Inflammatory macrophage treated with lipopolysaccharide for 4 hours (primary cell): ENCODE measurements around the gene DBT.

Experiments
- DNase-seq: peaks from one replicate; pipeline ENCODE4 v3.0.0-alpha.2; 2020

DBT gene

DNA sequence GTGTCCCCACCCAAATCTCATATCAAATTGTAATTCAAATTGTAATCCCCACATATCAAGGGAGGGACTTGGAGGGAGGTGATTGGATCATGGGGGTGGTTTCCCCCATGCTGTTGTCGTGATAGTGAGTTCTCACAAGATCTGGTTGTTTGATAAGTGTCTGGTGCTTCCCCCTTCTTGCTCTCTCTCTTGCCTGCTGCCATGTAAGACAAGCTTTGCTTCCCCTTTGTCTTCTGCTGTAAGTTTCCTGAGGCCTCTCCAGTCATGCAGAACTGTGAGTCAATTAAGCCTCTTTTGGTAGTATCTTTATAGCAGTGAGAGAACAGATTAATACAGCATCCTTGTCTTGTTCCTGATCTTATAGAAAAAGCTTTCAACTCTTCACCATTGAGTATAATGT, 65.1 kb downstream of the DBT start:
- no peak for DNase-seq

DNA sequence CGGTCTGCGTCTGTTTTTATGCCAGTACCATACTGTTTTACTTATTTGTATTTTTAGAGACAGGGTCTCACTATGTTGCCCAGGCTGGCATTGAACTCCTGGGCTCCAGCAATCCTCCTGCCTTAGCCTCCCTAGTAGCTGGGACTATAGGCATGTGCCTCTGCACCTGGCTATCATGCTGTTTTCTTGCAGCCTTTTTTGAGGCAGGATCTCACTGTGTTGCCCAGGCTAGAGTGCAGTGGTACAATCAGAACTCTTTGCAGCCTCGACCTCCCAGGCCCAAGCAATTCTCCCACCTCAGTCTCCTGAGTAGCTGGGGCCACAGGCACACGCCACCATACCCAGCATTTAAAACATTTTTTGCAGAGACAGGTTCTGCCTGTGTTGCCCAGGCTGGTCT, 66.3 kb downstream of the DBT start:
- DNase-seq = no peak

DNA sequence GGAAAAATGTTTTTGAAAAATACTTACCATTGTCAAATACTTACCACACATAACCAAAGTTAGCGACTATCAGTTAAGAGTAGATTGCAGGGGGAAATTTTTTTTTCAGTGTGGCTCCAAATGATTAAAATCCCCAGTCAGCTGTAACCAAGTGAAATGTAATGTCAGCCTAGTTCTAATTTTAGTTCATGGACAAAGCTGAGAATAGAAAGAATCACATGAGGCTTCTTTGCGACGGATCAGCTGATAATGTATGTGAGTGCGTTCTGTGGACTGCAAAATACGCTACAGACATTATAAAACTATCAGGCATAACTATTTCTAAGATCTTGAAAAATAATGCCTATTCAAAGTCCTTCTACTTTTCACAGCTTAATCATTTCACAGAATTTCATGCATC, 71.5 kb downstream of the DBT start, which contains the start of gene LRRC39:
TSS of gene LRRC39 (minus strand) at position 166 of the 400 bp plus-strand sequence. CDS start 9,740 bp downstream, outside the sequence.
- DNase-seq = no peak

DNA sequence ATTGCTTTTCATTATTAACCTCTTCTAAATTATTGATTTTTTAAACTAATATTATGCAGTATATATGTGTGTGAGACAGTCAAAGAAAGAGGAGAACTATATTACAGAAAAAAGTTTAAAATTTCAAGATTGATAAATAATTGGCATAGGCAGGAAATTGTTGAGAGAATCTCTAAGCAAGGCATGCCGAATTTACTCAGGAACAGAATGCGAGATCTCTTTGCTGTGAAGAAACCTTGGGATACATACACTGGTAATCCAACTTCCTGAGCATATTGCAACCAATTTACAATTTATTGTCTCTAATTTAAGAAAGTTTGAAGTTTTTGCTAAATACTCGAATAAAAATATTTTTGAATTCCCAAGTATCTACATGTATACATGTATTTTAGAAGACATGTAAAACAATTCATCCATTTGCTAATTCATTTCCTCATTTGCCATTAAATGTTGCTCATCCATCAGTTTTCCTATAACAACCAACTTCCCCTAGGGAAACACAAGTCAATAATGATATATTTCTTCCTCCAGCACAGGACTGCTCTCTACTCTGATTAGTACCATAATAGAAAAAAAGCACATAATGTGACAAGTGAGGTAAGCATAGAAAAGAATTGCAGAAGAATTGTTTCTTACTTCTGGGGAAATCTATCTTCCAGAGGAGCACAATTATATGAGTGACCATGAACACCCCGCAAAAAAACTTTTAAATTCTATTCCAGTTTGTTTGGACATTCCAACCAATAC, 72.2 kb downstream of the DBT start:
- no peak for DNase-seq

DNA sequence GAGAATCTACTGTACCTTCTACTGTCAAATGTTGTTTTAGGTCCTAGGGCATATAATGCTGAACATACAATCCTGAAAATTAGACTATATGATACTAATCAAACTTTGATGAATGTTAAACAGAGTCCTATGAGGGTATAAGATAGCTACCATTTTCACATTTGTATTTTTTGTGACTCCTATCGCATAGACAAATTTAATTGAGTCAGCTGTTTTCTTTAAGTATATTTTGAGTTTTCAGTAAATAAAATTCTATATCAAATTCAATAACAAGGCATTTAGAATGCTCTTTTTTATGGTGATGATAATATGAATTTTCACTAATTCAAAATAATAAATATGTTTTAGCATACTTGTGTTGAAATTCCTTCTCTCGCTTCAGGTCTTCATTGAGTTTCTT, 81.6 kb downstream of the DBT start:
- no peak for DNase-seq

DNA sequence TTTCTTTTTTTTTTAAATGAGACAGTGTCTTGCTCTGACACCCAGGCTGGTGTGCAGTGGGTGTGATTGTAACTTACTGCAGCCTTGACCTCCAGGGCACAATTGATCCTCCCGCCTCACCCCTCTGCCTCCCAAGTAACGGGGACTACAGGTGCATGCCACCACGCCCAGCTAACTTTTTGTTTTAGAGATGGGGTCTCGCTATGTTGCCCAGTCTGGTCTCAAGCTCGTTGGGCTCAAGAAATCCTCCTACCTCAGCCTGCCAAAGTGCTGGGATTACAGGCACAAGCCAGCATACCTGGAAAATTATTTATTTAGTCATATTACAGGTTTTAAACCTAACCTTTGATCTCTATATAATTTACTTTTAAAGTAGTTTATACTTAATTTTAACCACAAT, 84.9 kb downstream of the DBT start:
- no peak for DNase-seq

DNA sequence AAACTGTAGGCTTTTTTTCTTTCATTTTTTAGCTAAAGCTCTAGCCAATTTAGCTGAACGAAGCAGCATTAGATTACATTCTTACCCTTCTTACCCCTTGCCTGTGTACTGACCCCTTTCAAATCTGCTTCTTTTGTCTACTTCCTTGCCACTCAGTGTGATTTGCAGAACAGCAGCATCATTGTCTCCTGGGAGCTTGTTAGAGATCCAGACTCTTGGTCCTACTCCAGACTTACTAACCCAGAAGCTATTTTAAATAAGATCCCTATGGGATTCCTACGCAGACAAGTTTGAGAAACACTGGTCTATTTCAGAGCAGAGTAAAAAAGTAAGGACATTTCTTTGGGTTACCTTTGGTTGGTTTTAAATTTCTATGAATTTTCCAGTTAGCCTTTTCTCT, 85.4 kb downstream of the DBT start:
- no peak for DNase-seq

DNA sequence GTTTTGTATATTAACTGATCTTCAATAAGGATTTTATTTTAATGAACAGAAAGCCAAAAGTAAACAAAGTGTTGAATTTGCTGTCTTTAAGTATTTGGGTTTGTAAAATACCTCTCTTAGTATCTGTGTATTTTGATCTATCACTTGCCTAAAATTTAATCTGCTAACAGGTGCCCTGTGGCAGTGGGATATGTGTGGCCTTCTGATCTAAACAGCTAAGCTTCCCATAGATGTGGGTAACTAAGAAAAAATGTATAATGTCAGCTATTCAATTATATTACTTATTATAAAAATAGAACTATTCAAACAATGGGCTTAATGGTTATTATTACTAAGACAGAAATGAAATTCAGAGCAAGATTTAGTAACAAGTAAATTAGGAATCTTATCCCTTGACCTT, 86.8 kb downstream of the DBT start:
- DNase-seq = no peak

DNA sequence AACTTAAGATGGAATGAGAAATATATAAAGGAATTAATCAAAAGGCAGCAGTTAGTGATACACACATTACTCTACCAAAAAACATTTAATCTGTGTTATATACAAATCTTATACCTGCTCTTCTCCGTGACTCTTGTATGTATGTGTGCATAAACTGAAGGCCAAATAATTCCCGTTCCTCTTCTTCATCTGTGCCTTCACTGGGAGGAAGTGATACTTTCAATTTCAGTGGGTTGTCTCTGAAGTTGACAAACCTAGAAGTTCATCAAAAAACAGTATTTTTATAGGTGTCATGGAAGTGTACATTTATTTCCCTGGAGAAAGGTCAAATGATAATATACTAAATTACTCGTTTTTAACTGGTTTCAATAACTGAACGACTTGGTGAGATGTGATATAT, 97.4 kb downstream of the DBT start:
- DNase-seq = peak; percentile 40

DNA sequence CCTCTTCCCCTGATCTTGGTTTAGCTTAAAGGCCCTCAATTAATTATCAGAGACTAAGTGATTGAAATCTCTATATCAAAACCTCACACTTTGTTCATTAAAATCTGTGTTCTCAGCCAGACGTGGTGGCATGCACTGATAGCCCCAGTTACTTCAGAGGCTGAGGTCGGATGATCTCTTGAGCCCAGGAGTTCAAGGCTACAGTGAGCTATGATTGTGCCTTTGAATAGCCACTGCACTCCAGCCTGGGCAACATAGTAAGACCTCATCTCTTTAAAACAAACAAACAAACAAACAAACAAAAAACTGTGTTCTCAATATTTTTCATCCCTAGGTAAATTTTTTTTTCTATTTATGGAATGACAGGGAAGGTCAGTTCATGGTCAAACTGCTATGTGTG, 98.0 kb downstream of the DBT start:
- no peak for DNase-seq

DNA sequence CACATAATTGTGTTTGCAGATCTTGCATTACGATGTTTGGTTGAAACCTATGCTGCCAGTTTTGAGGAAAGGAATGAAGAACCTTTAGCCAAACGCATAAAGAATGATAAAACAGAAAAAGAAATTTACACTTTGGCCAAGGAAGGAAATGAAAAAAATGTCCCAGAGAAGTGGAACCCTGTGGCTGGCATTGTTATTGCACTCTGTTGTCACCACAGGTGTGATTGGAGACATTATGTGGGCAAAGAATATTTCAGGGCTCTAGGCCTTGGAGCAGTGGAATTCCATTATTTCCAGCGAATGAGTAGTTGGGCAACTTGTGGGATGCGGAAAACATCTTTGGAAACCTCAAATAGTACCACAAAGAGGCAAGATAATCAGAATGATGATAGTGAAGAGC, 101.8 kb downstream of the DBT start:
- DNase-seq = no peak

DNA sequence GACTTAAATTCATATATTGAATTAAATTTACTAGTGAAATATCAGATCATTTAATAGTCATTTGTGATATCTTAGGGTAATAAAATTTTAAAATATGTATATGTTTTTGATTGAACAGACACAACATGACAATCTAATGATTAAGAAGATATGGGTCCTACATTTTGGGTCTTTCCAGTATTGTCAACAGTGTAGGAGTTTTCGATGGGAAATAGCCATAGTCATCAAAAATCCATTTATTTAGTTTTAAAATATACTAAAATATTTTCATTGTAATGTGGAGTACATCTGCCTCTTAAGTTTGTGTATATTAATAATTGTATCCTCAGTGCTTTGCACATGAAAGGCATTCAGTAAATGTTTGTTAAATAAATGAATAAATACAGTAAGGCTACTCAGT, 102.7 kb downstream of the DBT start:
- no peak for DNase-seq

DNA sequence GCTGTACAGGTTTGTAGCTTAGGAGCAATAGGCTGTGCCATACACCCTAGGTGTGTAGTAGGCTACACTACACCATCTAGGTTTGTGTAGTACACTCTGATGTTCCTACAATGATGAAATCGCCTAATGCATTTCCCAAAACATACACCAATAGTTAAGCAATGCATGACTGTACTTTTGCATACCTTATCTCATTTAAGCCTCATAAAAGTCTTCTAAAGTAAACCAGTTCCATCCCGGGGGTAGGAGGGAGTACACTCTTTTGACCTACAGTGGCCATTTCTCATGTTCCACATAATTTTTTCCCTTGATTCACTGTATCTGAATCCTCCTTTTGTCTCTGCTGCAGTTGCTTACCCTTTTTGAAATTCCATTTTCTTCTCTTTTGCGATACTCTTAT, 104.5 kb downstream of the DBT start:
- DNase-seq = no peak

DNA sequence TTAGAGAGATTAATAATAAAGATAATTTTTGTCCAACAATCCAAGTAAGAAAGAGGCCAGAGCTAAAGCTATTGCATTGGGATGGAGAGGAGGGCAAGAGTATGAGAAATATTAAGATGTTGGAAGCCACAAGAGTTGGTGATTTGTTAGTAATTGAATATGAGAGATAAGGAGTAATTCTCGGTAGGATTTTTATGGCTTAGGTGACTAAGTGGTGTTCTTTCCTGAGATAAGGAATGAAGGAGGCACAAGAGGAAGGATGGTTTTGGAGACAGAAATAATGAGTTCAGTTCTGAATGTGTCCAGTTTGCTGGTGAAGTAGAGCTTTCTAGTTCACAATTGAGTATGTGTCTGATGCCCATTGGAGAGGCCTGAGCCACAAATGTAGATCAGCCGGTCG, 107.3 kb downstream of the DBT start:
- no peak for DNase-seq

DNA sequence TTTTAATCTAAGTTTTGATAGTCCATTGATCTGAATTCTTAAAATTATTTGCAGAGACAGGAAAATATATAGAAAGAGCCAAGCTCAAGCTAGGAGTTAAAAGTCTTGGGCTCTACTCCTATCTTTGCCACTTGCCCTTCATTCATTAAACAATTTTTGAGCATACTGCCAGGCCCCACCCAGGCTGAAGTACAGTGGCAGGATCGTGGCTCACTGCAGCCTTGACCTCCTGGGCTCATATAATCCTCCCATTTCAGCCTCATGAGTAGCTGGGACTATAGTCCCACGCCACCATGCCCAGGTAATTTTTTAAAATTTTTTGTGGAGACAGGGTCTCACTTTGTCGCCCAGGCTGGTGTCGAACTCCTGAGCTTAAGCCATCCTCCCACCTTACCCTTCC, 108.4 kb downstream of the DBT start:
- no peak for DNase-seq

DNA sequence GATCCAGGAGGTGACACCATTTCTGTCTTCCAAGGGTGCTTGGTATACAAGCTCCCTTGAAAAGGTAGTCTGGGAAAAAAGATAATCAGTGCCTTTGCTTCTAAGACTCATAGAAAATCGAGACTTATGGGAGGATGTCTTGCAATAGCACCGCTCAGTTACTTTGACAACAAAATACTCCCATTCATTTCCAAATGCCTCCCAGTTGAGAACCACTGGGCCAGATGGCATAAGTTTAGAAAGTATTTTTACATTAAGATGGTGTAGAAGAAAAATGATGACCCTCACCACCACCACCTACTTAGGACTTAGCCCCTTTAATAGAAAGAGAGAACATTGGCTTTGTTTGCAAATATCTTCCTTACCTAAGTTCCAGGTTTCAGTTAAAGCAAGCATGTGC, 112.0 kb downstream of the DBT start:
- no peak for DNase-seq
